Measurements from ENCODE around the gene TRIO. TPM values are rescaled to one million over a fixed set of nuclear protein-coding genes. Genes with fewer than 3 reads are reported as not detected.

Gene TRIO
- total and polyA plus RNA-seq, 10 of the 15 experiments (the other 5 are each of a cell fraction or from before 2014, with no cell fraction given), result 5.1 to 96.4 (median 44.6) TPM

DNA sequence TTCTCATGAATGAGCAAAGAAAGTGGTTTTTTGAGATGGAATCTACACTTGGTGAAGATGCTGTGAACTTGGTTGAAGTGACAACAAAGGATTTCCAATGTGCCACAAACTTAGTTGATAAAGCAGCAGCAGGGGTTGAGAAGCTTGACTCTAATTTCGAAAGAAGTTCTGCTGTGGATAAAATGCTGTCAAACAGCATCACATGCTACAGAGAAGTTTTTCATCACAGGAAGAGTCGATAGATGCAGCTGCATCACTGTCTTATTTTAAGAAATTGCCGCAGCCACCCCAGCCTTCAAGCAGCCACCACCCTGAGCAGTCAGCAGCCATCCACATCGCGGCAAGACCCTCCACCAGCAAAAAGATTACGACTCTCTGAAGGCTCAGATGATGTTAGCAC lies 78.6 kb downstream of the TRIO start:
- ChIA-PET RAD21 (ENCODE audit: unreplicated experiment) (interaction anchor here (1.7 to 2.5 kb wide), 3 partner anchors 9 to 14 kb away, joined by 6 to 9 read pairs (median 8); no protein-coding TSS in a partner anchor), CTCF (interaction anchor here (1.0 to 1.8 kb wide), 2 partner anchors 27 to 30 kb away, joined by 4 read pairs; no protein-coding TSS in a partner anchor), SMC1A (ENCODE audit: uncharacterized antibody, unreplicated experiment) (interaction anchor here (0.8 to 14.5 kb wide), 6 partner anchors 8 to 77 kb away, joined by 3 to 225 read pairs (median 6); partner anchors contain the start of gene TRIO), POLR2A (interaction anchor here (0.8 to 2.0 kb wide), 6 partner anchors 8 to 40 kb away, joined by 3 to 11 read pairs (median 4); no protein-coding TSS in a partner anchor)
- ATAC-seq (no peak), DNase-seq (ENCODE audit: low read depth, low spot score) (no peak), FAIRE-seq (no peak)
- intact Hi-C loops (cut with micrococcal nuclease; ENCODE audit: unreplicated experiment), result no loop called here
- no peak overlapping the region for H3K27ac ChIP-seq (ENCODE audit: control insufficient read depth, insufficient read depth)
- H3K4me1 ChIP-seq (ENCODE audit: control insufficient read depth, insufficient read depth, low read length), result peaks cover 52% of the 10 kb centered on the region
- H3K4me3 ChIP-seq, result no peak overlapping the region
- no peak overlapping the region for H3K4me2 ChIP-seq (ENCODE audit: control insufficient read depth, insufficient read depth)
- TF ChIP-seq PML (IDR thresholded peaks at IDR 0.05; ENCODE audit: low read length), result no peak
- TF ChIP-seq JUND (IDR thresholded peaks at IDR 0.05; ENCODE audit: low read depth, low read length), result no peak
- TF ChIP-seq HDAC6 (IDR thresholded peaks at IDR 0.05; ENCODE audit: unreplicated experiment), result no peak
- H3K27me3 ChIP-seq (replicated peaks in 1 of 2; ENCODE audit: control insufficient read depth in 2 of 2, insufficient read depth in 2 of 2, low read length in 1 of 2), result no peaks in the 10 kb centered on the region
- in situ Hi-C loops (cut with MboI), result no loop called here
- peaks cover 0 to 1% of the 10 kb centered on the region in 2 experiments; a peak in 3 of 4 replicates for H3K36me3 ChIP-seq (ENCODE audit: control insufficient read depth in 2 of 2, insufficient read depth in 2 of 2, low read length in 1 of 2)
- no peaks in the 10 kb centered on the region for H3K9me3 ChIP-seq (replicated peaks; ENCODE audit: control insufficient read depth, insufficient read depth, low read length)
- peaks cover 78% of the 10 kb centered on the region for H3K79me2 ChIP-seq (ENCODE audit: control insufficient read depth, insufficient read depth, low read length)
- no peak overlapping the region for H2AFZ ChIP-seq (ENCODE audit: control insufficient read depth, low read depth, low read length)
- BruUV-seq (replicated peaks), result no TSS peak
- H4K20me1 ChIP-seq (ENCODE audit: control insufficient read depth, insufficient read depth), result no peaks in the 10 kb centered on the region
- WGBS (ENCODE audit: insufficient coverage, insufficient replicate concordance, low lambda C conversion rate, missing lambda C conversion rate), result 50% methylated on average over 6 of the region's 6 CpGs
- H3K9ac ChIP-seq (ENCODE audit: control insufficient read depth, insufficient read depth, low read length), result no peak overlapping the region

DNA sequence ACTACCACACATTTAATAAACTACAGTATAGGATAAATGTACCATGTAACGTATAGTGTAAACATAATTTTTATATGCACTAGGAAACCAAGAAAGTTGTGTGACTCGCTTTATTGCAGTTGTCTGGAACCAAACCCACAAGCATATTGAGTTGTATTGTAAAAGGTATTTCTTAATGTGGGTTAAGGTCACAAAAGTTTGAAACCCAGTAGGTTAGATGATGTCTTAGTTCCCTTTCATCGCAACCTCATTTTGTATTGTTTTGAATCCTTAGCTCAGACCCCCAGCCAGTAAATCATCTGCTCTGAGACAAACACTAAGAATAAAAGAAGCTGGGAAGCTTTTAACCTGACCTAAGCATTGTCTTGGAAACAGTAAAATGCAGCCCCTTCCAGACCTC lies 79.1 kb downstream of the TRIO start:
- Histone ChIP-seq H3K4me1 (ENCODE audit: control insufficient read depth, insufficient read depth, low read length) (peaks cover 47% of the 10 kb centered on the region), H3K9ac (ENCODE audit: control insufficient read depth, insufficient read depth, low read length) (no peak overlapping the region), H3K4me3 (no peak overlapping the region), H3K27me3 (replicated peaks in 1 of 2; ENCODE audit: control insufficient read depth in 2 of 2, insufficient read depth in 2 of 2, low read length in 1 of 2) (no peaks in the 10 kb centered on the region), H3K9me3 (replicated peaks; ENCODE audit: control insufficient read depth, insufficient read depth, low read length) (no peaks in the 10 kb centered on the region), H3K4me2 (ENCODE audit: control insufficient read depth, insufficient read depth) (no peak overlapping the region), H2AFZ (ENCODE audit: control insufficient read depth, low read depth, low read length) (no peak overlapping the region), H3K79me2 (ENCODE audit: control insufficient read depth, insufficient read depth, low read length) (peaks cover 78% of the 10 kb centered on the region), H4K20me1 (ENCODE audit: control insufficient read depth, insufficient read depth) (no peaks in the 10 kb centered on the region), H3K36me3 (ENCODE audit: control insufficient read depth in 2 of 2, insufficient read depth in 2 of 2, low read length in 1 of 2) (peaks cover 0 to 1% of the 10 kb centered on the region in 2 experiments; a peak in 3 of 4 replicates), H3K27ac (ENCODE audit: control insufficient read depth, insufficient read depth) (no peak overlapping the region)
- ChIA-PET CTCF (no interaction called here), RAD21 (ENCODE audit: unreplicated experiment) (interaction anchor here (2.5 kb wide), 1 partner anchor 9 kb away, joined by 8 read pairs; no protein-coding TSS in a partner anchor), SMC1A (ENCODE audit: uncharacterized antibody, unreplicated experiment) (interaction anchor here (1.1 to 5.4 kb wide), 5 partner anchors 9 to 59 kb away, joined by 3 to 18 read pairs (median 4); no protein-coding TSS in a partner anchor), POLR2A (interaction anchor here (1.8 to 2.0 kb wide), 2 partner anchors 9 to 13 kb away, joined by 4 to 11 read pairs; no protein-coding TSS in a partner anchor)
- FAIRE-seq (no peak), ATAC-seq (no peak), DNase-seq (ENCODE audit: low read depth, low spot score) (no peak)
- intact Hi-C loops (cut with micrococcal nuclease; ENCODE audit: unreplicated experiment) (no loop called here), in situ Hi-C loops (cut with MboI) (no loop called here)
- no TSS peak for BruUV-seq (replicated peaks)
- TF ChIP-seq KDM1A (IDR thresholded peaks at IDR 0.05; ENCODE audit: borderline replicate concordance) (no peak), TCF12 (IDR thresholded peaks at IDR 0.05; ENCODE audit: low read depth, low read length) (no peak), SIN3A (IDR thresholded peaks at IDR 0.05; ENCODE audit: low read depth, low read length) (no peak), NR2C1 (IDR thresholded peaks at IDR 0.05) (no peak), HDAC6 (IDR thresholded peaks at IDR 0.05; ENCODE audit: unreplicated experiment) (no peak), RAD21 (IDR thresholded peaks at IDR 0.05; ENCODE audit: insufficient read depth, low read depth, low read length) (no peak)
- TF ChIP-seq, protein P1, sequence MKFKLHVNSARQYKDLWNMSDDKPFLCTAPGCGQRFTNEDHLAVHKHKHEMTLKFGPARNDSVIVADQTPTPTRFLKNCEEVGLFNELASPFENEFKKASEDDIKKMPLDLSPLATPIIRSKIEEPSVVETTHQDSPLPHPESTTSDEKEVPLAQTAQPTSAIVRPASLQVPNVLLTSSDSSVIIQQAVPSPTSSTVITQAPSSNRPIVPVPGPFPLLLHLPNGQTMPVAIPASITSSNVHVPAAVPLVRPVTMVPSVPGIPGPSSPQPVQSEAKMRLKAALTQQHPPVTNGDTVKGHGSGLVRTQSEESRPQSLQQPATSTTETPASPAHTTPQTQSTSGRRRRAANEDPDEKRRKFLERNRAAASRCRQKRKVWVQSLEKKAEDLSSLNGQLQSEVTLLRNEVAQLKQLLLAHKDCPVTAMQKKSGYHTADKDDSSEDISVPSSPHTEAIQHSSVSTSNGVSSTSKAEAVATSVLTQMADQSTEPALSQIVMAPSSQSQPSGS (IDR thresholded peaks at IDR 0.05; ENCODE audit: low read length), result no peak
- 82% methylated on average over 3 of the region's 3 CpGs for WGBS (ENCODE audit: insufficient coverage, insufficient replicate concordance, low lambda C conversion rate, missing lambda C conversion rate)
